ENCODE results near the gene NSUN2.

- TF ChIP-seq, protein P1, sequence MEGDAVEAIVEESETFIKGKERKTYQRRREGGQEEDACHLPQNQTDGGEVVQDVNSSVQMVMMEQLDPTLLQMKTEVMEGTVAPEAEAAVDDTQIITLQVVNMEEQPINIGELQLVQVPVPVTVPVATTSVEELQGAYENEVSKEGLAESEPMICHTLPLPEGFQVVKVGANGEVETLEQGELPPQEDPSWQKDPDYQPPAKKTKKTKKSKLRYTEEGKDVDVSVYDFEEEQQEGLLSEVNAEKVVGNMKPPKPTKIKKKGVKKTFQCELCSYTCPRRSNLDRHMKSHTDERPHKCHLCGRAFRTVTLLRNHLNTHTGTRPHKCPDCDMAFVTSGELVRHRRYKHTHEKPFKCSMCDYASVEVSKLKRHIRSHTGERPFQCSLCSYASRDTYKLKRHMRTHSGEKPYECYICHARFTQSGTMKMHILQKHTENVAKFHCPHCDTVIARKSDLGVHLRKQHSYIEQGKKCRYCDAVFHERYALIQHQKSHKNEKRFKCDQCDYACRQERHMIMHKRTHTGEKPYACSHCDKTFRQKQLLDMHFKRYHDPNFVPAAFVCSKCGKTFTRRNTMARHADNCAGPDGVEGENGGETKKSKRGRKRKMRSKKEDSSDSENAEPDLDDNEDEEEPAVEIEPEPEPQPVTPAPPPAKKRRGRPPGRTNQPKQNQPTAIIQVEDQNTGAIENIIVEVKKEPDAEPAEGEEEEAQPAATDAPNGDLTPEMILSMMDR (IDR thresholded peaks at IDR 0.05), result no peak
- TF ChIP-seq POLR2A (IDR thresholded peaks at IDR 0.05), result no peak
Measured at GRCh38 chr5:6604946-6605345, 27.9 kb downstream of the NSUN2 start.

Measured in uterus (tissue), 2 donors.